Heart left ventricle (tissue), 13 donors: ENCODE results near the gene FRS2.

Experiments used
- CTCF ChIP-seq, 12 donors: fragments of 200-600 bp; sonication (generic) in 4 of 12; IDR thresholded peaks; one replicate each; pipeline versions ENCODE4 v1.5.0 to v1.8.0; 2018 to 2022; ENCODE audit warnings: antibody characterized with exemption in 12 of 12, mild to moderate bottlenecking in 5 of 12
- POLR2A ChIP-seq, 2 donors: fragments of 450-650 bp; IDR thresholded peaks; one replicate each; pipeline ENCODE4 v1.6.1; 2017; ENCODE audit warnings: antibody characterized with exemption in 2 of 2, mild to moderate bottlenecking in 2 of 2, moderate library complexity in 2 of 2
- donor health status: ischemic (EF 13 %, LVEDD 7.1; RV severe dilation, severe dysfunction).
- donor health status: DM: no; HTN: yes; CAD: no.
- donor health status: DM: no; HTN: no; CAD: no.
- donor health status: ischemic (EF 25% LVEDD 6.9; RV normal size, moderate dysfunction).
- donor health status: ischemic (EF 25% LVEDD 5.7; RV mildly dilated, moderate dysfunction).
- donor health status: ischemic (EF 35%, LVEDD 5.7; RV mildly dilated, moderate dysfunction).
- donor health status: nonischemic (EF 11% LVEDD 7.7; RV severe dilation, severe dysfunction).
- donor health status: DM: yes; HTN: yes; CAD: no.
- donor health status: PGD.
- donor health status: ischemic (EF 29% LVEDD 5.4; RV normal size, mild dysfunction).
- donor health status: nonischemic (EF 23%, LVEDD 6.1; RV moderate dilation, normal function).

- TF ChIP-seq CTCF (IDR thresholded peaks at IDR 0.05), result no peak
- TF ChIP-seq POLR2A (IDR thresholded peaks at IDR 0.05), result no peak
Measured at GRCh38 chr12:69479675-69480074, 9.5 kb downstream of the FRS2 start.
